GM12878 (cell line): Measurements from ENCODE around the gene EPAS1.

Experiments used
- BCL3 ChIP-seq: IDR thresholded peaks from 2 replicates; pipeline ENCODE4 v1.6.1; 2011; ENCODE audit warnings: borderline replicate concordance, low read depth, mild to moderate bottlenecking, moderate library complexity, low read length; ENCODE audit not compliant: insufficient read depth, poor library complexity, severe bottlenecking
- BCLAF1 ChIP-seq: fragments of 450-650 bp; IDR thresholded peaks from 2 replicates; pipeline ENCODE4 v1.6.1; 2017; ENCODE audit warnings: antibody characterized with exemption, mild to moderate bottlenecking, moderate library complexity
- CREB1 ChIP-seq: IDR thresholded peaks from 2 replicates; pipeline ENCODE4 v1.6.1; 2012; ENCODE audit warnings: low read depth, mild to moderate bottlenecking, inconsistent platforms
- CTCF ChIP-seq, 3 experiments: IDR thresholded peaks in 2 of 3; conservative IDR thresholded peaks in 1 of 3; 2 replicates each; pipeline ENCODE4 v1.5.1; 2011; ENCODE audit warnings: low read depth in 3 of 3, low read length in 3 of 3, mild to moderate bottlenecking in 3 of 3, control low read depth in 2 of 3, moderate library complexity in 2 of 3, inconsistent platforms in 1 of 3, mixed read lengths in 1 of 3; ENCODE audit not compliant: control insufficient read depth in 2 of 3, insufficient read depth in 1 of 3; ENCODE audit errors: extremely low read depth in 1 of 3
- GABPA ChIP-seq: IDR thresholded peaks from 2 replicates; pipeline ENCODE4 v1.6.1; 2014; ENCODE audit warnings: antibody characterized with exemption, low read depth, mild to moderate bottlenecking, inconsistent platforms
- MEF2B ChIP-seq: fragments of 450-650 bp; IDR thresholded peaks from 2 replicates; pipeline ENCODE4 v1.6.1; 2018; ENCODE audit warnings: mild to moderate bottlenecking, moderate library complexity; ENCODE audit not compliant: partially characterized antibody, poor library complexity, severe bottlenecking
- RBBP5 ChIP-seq: fragments of 200-600 bp; sonication (generic); conservative IDR thresholded peaks from 2 replicates; pipeline ENCODE4 v1.6.1; 2016
- SPI1 ChIP-seq: IDR thresholded peaks from 2 replicates; pipeline ENCODE4 v1.6.1; 2011; ENCODE audit warnings: low read depth, mild to moderate bottlenecking, low read length, moderate library complexity, borderline replicate concordance; ENCODE audit not compliant: insufficient read depth
- TAF1 ChIP-seq: IDR thresholded peaks from 2 replicates; pipeline ENCODE4 v1.6.1; 2011; ENCODE audit warnings: mild to moderate bottlenecking, low read depth, low read length, borderline replicate concordance
- ZBTB33 ChIP-seq: fragments of 450-650 bp; IDR thresholded peaks from 2 replicates; pipeline ENCODE4 v1.6.1; 2017; ENCODE audit warnings: mild to moderate bottlenecking

GRCh38 chr2:46311651-46312223 lies 14.5 kb downstream of the EPAS1 start:
- TF ChIP-seq CREB1 = no peak
- TF ChIP-seq GABPA = no peak
- no peak for TF ChIP-seq RBBP5
- TF ChIP-seq MEF2B = no peak
- TF ChIP-seq CTCF (IDR thresholded peaks at IDR 0.05 in 2 of 3, conservative IDR thresholded peaks at IDR 0.05 in 1 of 3; ENCODE audit: control insufficient read depth in 2 of 3, extremely low read depth in 1 of 3, insufficient read depth in 1 of 3, low read depth in 3 of 3, low read length in 3 of 3) = no peak
- TF ChIP-seq BCLAF1 = no peak
- TF ChIP-seq ZBTB33 = no peak
- TF ChIP-seq SPI1 = no peak
- no peak for TF ChIP-seq BCL3
- no peak for TF ChIP-seq TAF1
